ENCODE measurements around the gene HP1BP3.

Gene HP1BP3

GRCh38 chr1:20834192-20834591, 47.1 kb upstream of the HP1BP3 start:
- Histone ChIP-seq H3K79me2 (ENCODE audit: insufficient read depth, low read length) (no peaks in the 10 kb centered on the region), H3K9me3 (ENCODE audit: insufficient read depth, low read depth, low read length) (no peaks in the 10 kb centered on the region), H3K4me2 (ENCODE audit: low read depth, low read length, poor library complexity, severe bottlenecking) (no peak overlapping the region), H3K27me3 (ENCODE audit: insufficient read depth, low read length, poor library complexity, severe bottlenecking) (no peaks in the 10 kb centered on the region), H3K4me1 (ENCODE audit: insufficient read depth, low read length, poor library complexity, severe bottlenecking) (peaks cover 11% of the 10 kb centered on the region), H3K9me2 (replicated peaks; ENCODE audit: low read depth, low read length) (no peaks in the 10 kb centered on the region), H3K4me3 (ENCODE audit: low read length, poor library complexity, severe bottlenecking) (no peak overlapping the region), H3K36me3 (ENCODE audit: insufficient read depth, low read length) (no peaks in the 10 kb centered on the region), H3K9ac (ENCODE audit: low read depth, low read length, poor library complexity, severe bottlenecking) (no peak overlapping the region), H2AFZ (ENCODE audit: low read length) (no peak overlapping the region), H4K20me1 (ENCODE audit: insufficient read depth, low read length, poor library complexity, severe bottlenecking) (no peaks in the 10 kb centered on the region), H3F3A (ENCODE audit: low read depth) (no peaks in the 10 kb centered on the region)
- TF ChIP-seq EZH2phosphoT487 (IDR thresholded peaks at IDR 0.05; ENCODE audit: borderline replicate concordance) (no peak), CTCF (conservative IDR thresholded peaks at IDR 0.05; ENCODE audit: low read length) (no peak)

- Histone ChIP-seq H3K79me2 (ENCODE audit: insufficient read depth, low read length) (no peaks in the 10 kb centered on the region), H3K4me3 (ENCODE audit: low read length, poor library complexity, severe bottlenecking) (no peak overlapping the region), H3F3A (ENCODE audit: low read depth) (no peaks in the 10 kb centered on the region), H4K20me1 (ENCODE audit: insufficient read depth, low read length, poor library complexity, severe bottlenecking) (no peaks in the 10 kb centered on the region), H3K4me1 (ENCODE audit: insufficient read depth, low read length, poor library complexity, severe bottlenecking) (peaks cover 11% of the 10 kb centered on the region), H3K27me3 (ENCODE audit: insufficient read depth, low read length, poor library complexity, severe bottlenecking) (no peaks in the 10 kb centered on the region), H3K9ac (ENCODE audit: low read depth, low read length, poor library complexity, severe bottlenecking) (no peak overlapping the region), H3K36me3 (ENCODE audit: insufficient read depth, low read length) (peaks cover 19% of the 10 kb centered on the region; the same call in 1 of the 2 replicates), H3K4me2 (ENCODE audit: low read depth, low read length, poor library complexity, severe bottlenecking) (peak overlapping the region; percentile 39), H3K9me3 (ENCODE audit: insufficient read depth, low read depth, low read length) (no peaks in the 10 kb centered on the region), H3K9me2 (replicated peaks; ENCODE audit: low read depth, low read length) (no peaks in the 10 kb centered on the region), H2AFZ (ENCODE audit: low read length) (no peak overlapping the region)
- TF ChIP-seq EZH2phosphoT487 (IDR thresholded peaks at IDR 0.05; ENCODE audit: borderline replicate concordance) (no peak), CTCF (conservative IDR thresholded peaks at IDR 0.05; ENCODE audit: low read length) (no peak)
Observed at GRCh38 chr1:20830378-20830777, 43.3 kb upstream of the HP1BP3 start.

- Histone ChIP-seq H3K79me2 (ENCODE audit: insufficient read depth, low read length) (no peaks in the 10 kb centered on the region), H3K4me1 (ENCODE audit: insufficient read depth, low read length, poor library complexity, severe bottlenecking) (peaks cover 11% of the 10 kb centered on the region), H2AFZ (ENCODE audit: low read length) (no peak overlapping the region), H3K4me3 (ENCODE audit: low read length, poor library complexity, severe bottlenecking) (no peak overlapping the region), H3K36me3 (ENCODE audit: insufficient read depth, low read length) (peaks cover 19% of the 10 kb centered on the region; the same call in 1 of the 2 replicates), H3K9me3 (ENCODE audit: insufficient read depth, low read depth, low read length) (no peaks in the 10 kb centered on the region), H3K9ac (ENCODE audit: low read depth, low read length, poor library complexity, severe bottlenecking) (no peak overlapping the region), H4K20me1 (ENCODE audit: insufficient read depth, low read length, poor library complexity, severe bottlenecking) (no peaks in the 10 kb centered on the region), H3F3A (ENCODE audit: low read depth) (no peaks in the 10 kb centered on the region), H3K4me2 (ENCODE audit: low read depth, low read length, poor library complexity, severe bottlenecking) (peak overlapping the region; percentile 39), H3K27me3 (ENCODE audit: insufficient read depth, low read length, poor library complexity, severe bottlenecking) (no peaks in the 10 kb centered on the region), H3K9me2 (replicated peaks; ENCODE audit: low read depth, low read length) (no peaks in the 10 kb centered on the region)
- TF ChIP-seq CTCF (conservative IDR thresholded peaks at IDR 0.05; ENCODE audit: low read length) (no peak), EZH2phosphoT487 (IDR thresholded peaks at IDR 0.05; ENCODE audit: borderline replicate concordance) (no peak)
Observed at GRCh38 chr1:20829946-20830345, 42.8 kb upstream of the HP1BP3 start.
